HCT116 (cell line): ENCODE results near the gene FSIP1. TPM values are rescaled to one million over a fixed set of nuclear protein-coding genes. Genes with fewer than 3 reads are reported as not detected.

Experiments
- ATAC-seq: fragments of 200-7000 bp; cut with Tn5 transposase; 2 replicates; pipeline ENCODE4 v1.9.1; 2020; ENCODE audit warnings: mild to moderate bottlenecking, moderate library complexity
- BruUV-seq: library from RNA; stranded (reverse); fragments of 400-500 nt; replicated peaks from 2 replicates; lab custom pipeline; 2021; lab: Mats Ljungman, UMichigan
- CTCF ChIA-PET: fragments of 300-600 bp; sonication (Branson Sonifier 250); formaldehyde crosslinking; loops from one replicate; lab custom pipeline; 2021; ENCODE audit warnings: antibody characterized with exemption; lab: Charles Lee
- POLR2A ChIA-PET: fragments of 300-600, 350-600 bp; sonication (Branson Sonifier 250); formaldehyde crosslinking; loops from one replicate; lab custom pipeline; 2021; ENCODE audit warnings: antibody characterized with exemption; lab: Charles Lee
- RAD21 ChIA-PET, 2 experiments: fragments of 300-600 bp; sonication (Branson Sonifier 250); formaldehyde crosslinking; loops; one replicate each; lab custom pipeline; 2023; ENCODE audit warnings: low total read pairs in 2 of 2; ENCODE audit not compliant: uncharacterized antibody in 2 of 2, unreplicated experiment in 2 of 2, low non-redundant PET in 1 of 2; lab: Charles Lee
- DNase-seq: peaks from one replicate; pipeline ENCODE4 v3.0.0-alpha.2; 2010; ENCODE audit warnings: low read depth, low spot score
- H2AFZ ChIP-seq: fragments of 200-600 bp; shearing (Covaris generic), sonication (generic); 2 replicates; pipeline ENCODE4 v1.6.1; 2017; ENCODE audit warnings: low read depth, mixed run types, mixed read lengths, antibody characterized with exemption, low read length; ENCODE audit not compliant: poor library complexity, severe bottlenecking
- H3K27ac ChIP-seq: 2 replicates; pipeline ENCODE4 v1.5.1; 2012; ENCODE audit warnings: low read depth, low read length
- H3K27me3 ChIP-seq: fragments of 200-600 bp; sonication (generic); 2 replicates; pipeline ENCODE4 v1.6.1; 2016; ENCODE audit warnings: mixed run types, low read length, mixed read lengths; ENCODE audit not compliant: insufficient read depth
- H3K36me3 ChIP-seq, 2 experiments: fragments of 200-500 bp in 1 of 2; fragments of 200-600 bp in 1 of 2; sonication (Bioruptor generic) in 1 of 2; sonication (generic) in 1 of 2; 2 replicates each; pipeline versions ENCODE4 v1.5.1 to v1.6.1; 2014 to 2016; ENCODE audit warnings: low read length in 2 of 2, inconsistent platforms in 1 of 2, mixed read lengths in 1 of 2, mixed run types in 1 of 2; ENCODE audit not compliant: insufficient read depth in 2 of 2, control insufficient read depth in 1 of 2
- H3K4me1 ChIP-seq, 2 experiments: fragments of 200-600 bp in 1 of 2; sonication (generic) in 1 of 2; 2 replicates each; pipeline versions ENCODE4 v1.5.1 to v1.6.1; 2012 to 2017; ENCODE audit warnings: low read length in 2 of 2, inconsistent platforms in 1 of 2, mild to moderate bottlenecking in 1 of 2, mixed read lengths in 1 of 2, mixed run types in 1 of 2, moderate library complexity in 1 of 2; ENCODE audit not compliant: insufficient read depth in 2 of 2, control insufficient read depth in 1 of 2
- H3K4me2 ChIP-seq: fragments of 200-600 bp; sonication (generic); 2 replicates; pipeline ENCODE4 v1.6.1; 2017; ENCODE audit warnings: mixed run types, low read length, mixed read lengths
- H3K4me3 ChIP-seq, 2 experiments: fragments of 200-600 bp in 1 of 2; sonication (generic) in 1 of 2; replicated peaks in 1 of 2; 2 replicates each; pipeline ENCODE4 v1.5.1; 2011 to 2016; ENCODE audit warnings: low read length in 2 of 2, control low read depth in 1 of 2, low read depth in 1 of 2, mild to moderate bottlenecking in 1 of 2, mixed read lengths in 1 of 2, mixed run types in 1 of 2
- H3K79me2 ChIP-seq: fragments of 200-600 bp; sonication (generic); 2 replicates; pipeline ENCODE4 v1.6.1; 2017; ENCODE audit warnings: mild to moderate bottlenecking, mixed run types, low read length, moderate library complexity, mixed read lengths; ENCODE audit not compliant: insufficient read depth
- H3K9ac ChIP-seq: fragments of 200-600 bp; sonication (generic); 2 replicates; pipeline ENCODE4 v1.6.1; 2016; ENCODE audit warnings: low read length, mixed read lengths
- H3K9me2 ChIP-seq: fragments of 200-600 bp; sonication (generic), shearing (Covaris generic); 2 replicates; pipeline ENCODE4 v1.6.1; 2017; ENCODE audit warnings: mixed run types, mild to moderate bottlenecking, moderate library complexity; ENCODE audit not compliant: insufficient read depth
- H3K9me3 ChIP-seq, 2 experiments: fragments of 200-500 bp in 1 of 2; fragments of 200-600 bp in 1 of 2; sonication (Bioruptor generic) in 1 of 2; sonication (generic) in 1 of 2; 2 replicates each; pipeline ENCODE4 v1.6.1; 2014 to 2017; ENCODE audit warnings: low read length in 2 of 2, mixed read lengths in 2 of 2, inconsistent platforms in 1 of 2, low read depth in 1 of 2, mild to moderate bottlenecking in 1 of 2, mixed run types in 1 of 2, moderate library complexity in 1 of 2; ENCODE audit not compliant: control insufficient read depth in 1 of 2, insufficient read depth in 1 of 2
- H4K20me1 ChIP-seq: fragments of 200-600 bp; sonication (generic), shearing (Covaris generic); 2 replicates; pipeline ENCODE4 v1.6.1; 2017; ENCODE audit warnings: mixed run types, mild to moderate bottlenecking, moderate library complexity; ENCODE audit not compliant: insufficient read depth
- CBX3 ChIP-seq: IDR thresholded peaks from 2 replicates; pipeline ENCODE4 v1.6.1; 2012; ENCODE audit warnings: low read depth
- CEBPB ChIP-seq: IDR thresholded peaks from 2 replicates; pipeline ENCODE4 v1.6.1; 2012; ENCODE audit warnings: low read depth
- EGR1 ChIP-seq: IDR thresholded peaks from 2 replicates; pipeline ENCODE4 v1.6.1; 2012; ENCODE audit warnings: low read depth
- EZH2 ChIP-seq: fragments of 200-600 bp; sonication (generic); IDR thresholded peaks from 2 replicates; pipeline ENCODE4 v1.6.1; 2017; ENCODE audit warnings: antibody characterized with exemption, mixed run types
- EZH2phosphoT487 ChIP-seq: fragments of 200-600 bp; IDR thresholded peaks from 2 replicates; pipeline ENCODE4 v1.6.1; 2018; ENCODE audit warnings: antibody characterized with exemption, borderline replicate concordance
- FOSL1 ChIP-seq: IDR thresholded peaks from 2 replicates; pipeline ENCODE4 v1.6.1; 2012; ENCODE audit warnings: low read depth
- JUND ChIP-seq: IDR thresholded peaks from 2 replicates; pipeline ENCODE4 v1.6.1; 2012
- MAX ChIP-seq: IDR thresholded peaks from 2 replicates; pipeline ENCODE4 v1.6.1; 2012
- POLR2A ChIP-seq: IDR thresholded peaks from 2 replicates; pipeline ENCODE4 v1.7.0; 2011; ENCODE audit warnings: borderline replicate concordance; ENCODE audit not compliant: insufficient read depth, insufficient read length; ENCODE audit errors: extremely low read depth
- POLR2AphosphoS5 ChIP-seq: IDR thresholded peaks from 2 replicates; pipeline ENCODE4 v1.6.1; 2011; ENCODE audit warnings: mild to moderate bottlenecking, low read depth, low read length, moderate library complexity
- SIN3A ChIP-seq: IDR thresholded peaks from 2 replicates; pipeline ENCODE4 v1.6.1; 2012; ENCODE audit warnings: low read depth
- TCF7L2 ChIP-seq: IDR thresholded peaks from 2 replicates; pipeline ENCODE4 v1.7.0; 2011; ENCODE audit warnings: borderline replicate concordance, inconsistent platforms; ENCODE audit not compliant: insufficient read depth, insufficient read length; ENCODE audit errors: extremely low read depth
- ZBTB33 ChIP-seq: IDR thresholded peaks from 2 replicates; pipeline ENCODE4 v1.6.1; 2011; ENCODE audit warnings: mild to moderate bottlenecking, low read length, moderate library complexity; ENCODE audit not compliant: insufficient replicate concordance; ENCODE audit errors: extremely low read depth
- ZFX ChIP-seq: fragments of 450-650 bp; IDR thresholded peaks from 2 replicates; pipeline ENCODE4 v1.6.1; 2017
- intact Hi-C: fragments of 100-400 bp; cut with micrococcal nuclease; formaldehyde crosslinking; loops from 2 replicates; pipeline ENCODE4 v1.10.0; 2022
- total RNA-seq: library from RNA; stranded (reverse); gene quantifications from one replicate; pipeline ENCODE4 v1.2.1, GENCODE V29; 2021; ENCODE audit not compliant: unreplicated experiment
- TF ChIP-seq, protein P1 (sequence below): IDR thresholded peaks from 2 replicates; pipeline ENCODE4 v1.6.1; 2012
- TF ChIP-seq, protein P2 (sequence below), 3 experiments: fragments of 200-600 bp in 1 of 3; sonication (generic) in 1 of 3; IDR thresholded peaks in 2 of 3; conservative IDR thresholded peaks in 1 of 3; 2 replicates each; pipeline ENCODE4 v1.5.1; 2012 to 2017; ENCODE audit warnings: low read depth in 2 of 3, low read length in 2 of 3, antibody characterized with exemption in 1 of 3, borderline replicate concordance in 1 of 3, control low read depth in 1 of 3, mild to moderate bottlenecking in 1 of 3, mixed read lengths in 1 of 3, mixed run types in 1 of 3, moderate library complexity in 1 of 3; ENCODE audit not compliant: insufficient read depth in 1 of 3

The FSIP1 gene
- total RNA-seq, 1 experiment from 2014 or later = 0.42 TPM

GRCh38 chr15:39747326-39747725 is 35.3 kb downstream of the FSIP1 start:
- Histone ChIP-seq H3K4me2 (no peak overlapping the region), H3K4me1 (no peaks in the 10 kb centered on the region), H3K9me3 (no peaks in the 10 kb centered on the region), H3K36me3 (no peaks in the 10 kb centered on the region), H4K20me1 (no peaks in the 10 kb centered on the region), H3K27me3 (no peaks in the 10 kb centered on the region), H3K9me2 (no peaks in the 10 kb centered on the region), H3K4me3 (no peak overlapping the region), H3K9ac (no peak overlapping the region), H3K79me2 (no peaks in the 10 kb centered on the region), H3K27ac (no peak overlapping the region), H2AFZ (no peak overlapping the region)
- ATAC-seq (no peak), DNase-seq (no peak)
- ChIA-PET POLR2A (no interaction called here), CTCF (interaction anchor here (1.1 to 2.2 kb wide), 2 partner anchors 9 to 167 kb away, joined by 3 to 16 read pairs; partner anchors contain the start of gene THBS1), RAD21 (no interaction called here)
- intact Hi-C loops = no loop called here
- no TSS peak for BruUV-seq
- TF ChIP-seq POLR2AphosphoS5 = no peak
- no peak for TF ChIP-seq EGR1
- no peak for TF ChIP-seq EZH2
- no peak for TF ChIP-seq MAX
- no peak for TF ChIP-seq ZFX
- no peak for TF ChIP-seq POLR2A
- no peak for TF ChIP-seq JUND
- TF ChIP-seq TCF7L2 = no peak
- TF ChIP-seq, protein P1, sequence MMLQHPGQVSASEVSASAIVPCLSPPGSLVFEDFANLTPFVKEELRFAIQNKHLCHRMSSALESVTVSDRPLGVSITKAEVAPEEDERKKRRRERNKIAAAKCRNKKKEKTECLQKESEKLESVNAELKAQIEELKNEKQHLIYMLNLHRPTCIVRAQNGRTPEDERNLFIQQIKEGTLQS = no peak
- no peak for TF ChIP-seq SIN3A
- TF ChIP-seq CEBPB = no peak
- TF ChIP-seq FOSL1 = no peak

GRCh38 chr15:39746714-39747276 is 35.8 kb downstream of the FSIP1 start:
- Histone ChIP-seq H3K4me2 (no peak overlapping the region), H2AFZ (no peak overlapping the region), H3K9me2 (no peaks in the 10 kb centered on the region), H3K9me3 (no peaks in the 10 kb centered on the region), H3K27me3 (no peaks in the 10 kb centered on the region), H3K4me1 (no peaks in the 10 kb centered on the region), H3K4me3 (no peak overlapping the region), H3K36me3 (no peaks in the 10 kb centered on the region), H3K79me2 (no peaks in the 10 kb centered on the region), H3K27ac (no peak overlapping the region), H4K20me1 (no peaks in the 10 kb centered on the region), H3K9ac (no peak overlapping the region)
- TF ChIP-seq EGR1 = no peak
- TF ChIP-seq FOSL1 = no peak
- no peak for TF ChIP-seq EZH2phosphoT487
- TF ChIP-seq, protein P2, sequence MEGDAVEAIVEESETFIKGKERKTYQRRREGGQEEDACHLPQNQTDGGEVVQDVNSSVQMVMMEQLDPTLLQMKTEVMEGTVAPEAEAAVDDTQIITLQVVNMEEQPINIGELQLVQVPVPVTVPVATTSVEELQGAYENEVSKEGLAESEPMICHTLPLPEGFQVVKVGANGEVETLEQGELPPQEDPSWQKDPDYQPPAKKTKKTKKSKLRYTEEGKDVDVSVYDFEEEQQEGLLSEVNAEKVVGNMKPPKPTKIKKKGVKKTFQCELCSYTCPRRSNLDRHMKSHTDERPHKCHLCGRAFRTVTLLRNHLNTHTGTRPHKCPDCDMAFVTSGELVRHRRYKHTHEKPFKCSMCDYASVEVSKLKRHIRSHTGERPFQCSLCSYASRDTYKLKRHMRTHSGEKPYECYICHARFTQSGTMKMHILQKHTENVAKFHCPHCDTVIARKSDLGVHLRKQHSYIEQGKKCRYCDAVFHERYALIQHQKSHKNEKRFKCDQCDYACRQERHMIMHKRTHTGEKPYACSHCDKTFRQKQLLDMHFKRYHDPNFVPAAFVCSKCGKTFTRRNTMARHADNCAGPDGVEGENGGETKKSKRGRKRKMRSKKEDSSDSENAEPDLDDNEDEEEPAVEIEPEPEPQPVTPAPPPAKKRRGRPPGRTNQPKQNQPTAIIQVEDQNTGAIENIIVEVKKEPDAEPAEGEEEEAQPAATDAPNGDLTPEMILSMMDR (IDR thresholded peaks at IDR 0.05 in 2 of 3, conservative IDR thresholded peaks at IDR 0.05 in 1 of 3; ENCODE audit: borderline replicate concordance in 1 of 3, insufficient read depth in 1 of 3, low read depth in 2 of 3, low read length in 2 of 3) = no peak
- no peak for TF ChIP-seq ZBTB33
- no peak for TF ChIP-seq TCF7L2
- TF ChIP-seq SIN3A = no peak
- TF ChIP-seq CBX3 = no peak
- no peak for TF ChIP-seq ZFX
- TF ChIP-seq JUND = no peak
- ATAC-seq (no peak), DNase-seq (no peak)
- BruUV-seq = no TSS peak
- POLR2A ChIA-PET = no interaction called here
- RAD21 ChIA-PET = no interaction called here
- intact Hi-C loops = no loop called here
- CTCF ChIA-PET = interaction anchor here (1.1 to 2.2 kb wide), 2 partner anchors 10 to 166 kb away, joined by 3 to 16 read pairs; partner anchors contain the start of gene THBS1
